Activated T-cell treated with anti-CD3 and anti-CD28 coated beads, Interleukin-2, amount 50 U/mL, for 72 hours (primary cell): Measurements from ENCODE around the gene GLYATL3. TPM values are rescaled to one million over a fixed set of nuclear protein-coding genes. Genes with fewer than 3 reads are reported as not detected.

Source experiments
- ATAC-seq, 2 donors: fragments of 150-1000 bp; cut with Tn5 transposase; replicated peaks in 1 of 2; 2 replicates each; pipeline ENCODE4 v1.10.0; 2021; ENCODE audit warnings: moderate library complexity in 2 of 2, mild to moderate bottlenecking in 1 of 2
- DNase-seq, 2 donors: peaks; one replicate each; pipeline ENCODE4 v3.0.0; 2021 to 2022; ENCODE audit warnings: mixed read lengths in 1 of 2
- H3K27ac Mint-ChIP-seq: one replicate; pipeline ENCODE4 v1.8.0; 2022; ENCODE audit warnings: mild to moderate bottlenecking, moderate library complexity, mixed read lengths
- H3K27me3 Mint-ChIP-seq: one replicate; pipeline ENCODE4 v1.8.0; 2022; ENCODE audit warnings: low read depth, mixed read lengths
- H3K36me3 Mint-ChIP-seq, 2 donors: one replicate each; pipeline ENCODE4 v1.8.0; 2022; ENCODE audit warnings: mixed read lengths in 2 of 2, mild to moderate bottlenecking in 1 of 2; ENCODE audit not compliant: insufficient read depth in 2 of 2
- H3K4me1 Mint-ChIP-seq: one replicate; pipeline ENCODE4 v1.8.0; 2022; ENCODE audit warnings: low read depth, mixed read lengths
- H3K4me3 Mint-ChIP-seq, 2 donors: one replicate each; pipeline ENCODE4 v1.8.0; 2022; ENCODE audit warnings: mild to moderate bottlenecking in 2 of 2, mixed read lengths in 2 of 2, moderate library complexity in 2 of 2
- H3K9me3 Mint-ChIP-seq, 2 donors: one replicate each; pipeline ENCODE4 v1.8.0; 2022; ENCODE audit warnings: mixed read lengths in 2 of 2
- total RNA-seq, 2 donors: library from RNA; stranded (reverse); gene quantifications; one replicate each; pipeline ENCODE4 v1.2.3, GENCODE V29; 2022

GLYATL3 gene
- total RNA-seq, 2 donors from 2014 or later: not detected

- no peak overlapping the region for H3K4me3 Mint-ChIP-seq
- peaks cover 16% of the 10 kb centered on the region for H3K27me3 Mint-ChIP-seq
- H3K27ac Mint-ChIP-seq: peak overlapping the region; percentile 43
- peaks cover 6% of the 10 kb centered on the region for H3K4me1 Mint-ChIP-seq
- H3K36me3 Mint-ChIP-seq: no peaks in the 10 kb centered on the region
- no peaks in the 10 kb centered on the region for H3K9me3 Mint-ChIP-seq
- ATAC-seq (no peak), DNase-seq (no peak)
Observed at GRCh38 chr6:49543087-49543858, 43.5 kb downstream of the GLYATL3 start.

DNA sequence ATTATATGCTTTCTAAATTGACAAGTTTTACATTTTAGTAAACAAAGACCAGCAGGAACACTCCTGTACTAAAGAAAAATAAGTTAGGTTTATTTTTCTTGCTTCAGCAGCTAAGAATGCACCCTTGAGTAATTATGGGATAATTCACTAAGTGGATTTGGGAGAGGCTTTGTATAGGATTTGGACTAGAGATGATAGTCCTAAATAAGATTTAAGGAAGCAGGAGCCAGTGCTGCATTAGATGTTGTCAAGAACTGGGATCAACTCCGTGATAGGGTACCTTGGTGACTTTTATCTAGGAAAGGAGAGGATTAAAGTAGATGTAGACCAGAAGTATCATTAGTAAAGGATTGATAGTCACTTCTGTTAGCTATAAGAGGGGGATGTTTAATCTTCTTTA lies 46.6 kb downstream of the GLYATL3 start:
- Mint-ChIP-seq H3K36me3 (no peaks in the 10 kb centered on the region), H3K4me1 (peaks cover 18% of the 10 kb centered on the region), H3K27me3 (peaks cover 34% of the 10 kb centered on the region), H3K9me3 (no peaks in the 10 kb centered on the region), H3K27ac (no peak overlapping the region), H3K4me3 (no peak overlapping the region)
- no peak for DNase-seq
- no peak for ATAC-seq

DNA sequence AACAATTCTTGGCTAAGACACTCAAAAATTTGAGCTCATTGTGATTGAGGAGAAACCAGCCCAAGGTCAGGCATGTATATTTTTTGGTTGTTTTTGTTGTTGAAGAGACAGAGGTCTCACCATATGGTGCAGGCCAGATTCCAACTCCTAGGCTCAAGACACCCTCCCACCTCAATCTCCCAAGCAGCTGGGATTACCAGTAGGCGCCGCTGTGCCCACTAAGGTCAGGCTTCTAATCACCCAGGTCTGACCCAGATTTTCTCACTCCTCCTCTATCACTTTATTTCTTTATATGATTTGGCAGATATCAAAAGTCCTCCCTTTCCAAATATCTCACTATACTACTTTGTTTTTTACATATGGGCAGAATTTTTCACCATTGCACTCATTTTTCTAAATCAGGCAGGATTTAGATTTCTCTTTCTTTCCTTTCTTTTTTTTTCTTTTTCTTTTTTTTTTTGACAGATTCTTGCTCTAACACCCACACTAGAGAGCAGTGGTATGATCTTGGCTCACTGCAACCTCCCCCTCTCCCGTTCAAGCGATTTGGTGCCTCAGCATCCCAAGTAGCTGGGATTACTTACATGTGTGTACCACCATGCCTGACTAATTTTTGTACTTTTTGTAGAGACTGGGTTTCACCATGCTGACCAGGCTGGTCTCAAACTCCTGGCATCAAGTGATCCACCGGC lies 49.0 kb downstream of the GLYATL3 start:
- Mint-ChIP-seq H3K4me3 (no peak overlapping the region), H3K9me3 (no peaks in the 10 kb centered on the region), H3K36me3 (no peaks in the 10 kb centered on the region), H3K27ac (no peak overlapping the region), H3K27me3 (peaks cover 48% of the 10 kb centered on the region), H3K4me1 (peaks cover 21% of the 10 kb centered on the region)
- ATAC-seq: no peak
- no peak for DNase-seq

GRCh38 chr6:49549691-49550491 lies 50.2 kb downstream of the GLYATL3 start:
- Mint-ChIP-seq H3K9me3 (no peaks in the 10 kb centered on the region), H3K36me3 (no peaks in the 10 kb centered on the region), H3K4me1 (peaks cover 21% of the 10 kb centered on the region), H3K27ac (no peak overlapping the region), H3K4me3 (peak overlapping the region; percentile 79 to 81), H3K27me3 (peaks cover 53% of the 10 kb centered on the region)
- ATAC-seq (no peak), DNase-seq (no peak)

DNA sequence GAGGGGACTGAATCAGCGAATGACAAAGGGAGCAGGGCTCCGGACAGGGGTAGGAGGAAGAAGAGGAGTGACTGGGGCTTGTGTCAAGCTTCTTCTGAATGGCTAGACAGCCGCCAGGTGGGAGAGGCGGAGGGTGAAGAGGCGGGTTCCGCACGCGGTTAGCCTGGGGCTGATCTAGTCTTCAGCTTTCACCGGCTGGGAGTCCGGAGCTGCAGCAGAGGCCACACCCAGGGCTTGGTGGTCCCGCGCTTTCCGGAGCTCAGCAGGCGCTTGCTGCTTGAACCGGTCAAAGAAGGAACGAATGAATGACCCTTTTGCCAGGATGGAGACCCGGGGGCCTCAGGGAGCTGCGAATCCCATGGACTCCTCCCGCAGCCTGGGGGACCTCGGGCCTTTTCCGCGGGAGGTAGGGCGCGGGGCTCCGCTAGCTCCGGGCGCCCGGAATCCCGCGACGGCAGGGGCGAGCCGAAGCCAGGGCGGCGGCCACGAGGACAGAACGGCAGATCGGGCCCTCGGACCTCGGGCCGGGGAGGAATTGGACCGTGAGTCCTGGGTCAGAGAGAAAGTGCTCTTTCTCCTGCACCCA lies 50.9 kb downstream of the GLYATL3 start, which contains the start of gene C6orf141:
C6orf141 (plus strand) TSS at position 177 of the 586 bp plus-strand sequence; CDS start at position 302, 125 bp downstream.
- no peak within 1 kb of the TSS for H3K27ac Mint-ChIP-seq
- H3K27me3 Mint-ChIP-seq: peaks cover 53% of the 10 kb centered on the region
- H3K36me3 Mint-ChIP-seq: no peaks in the 10 kb centered on the region
- peak; percentile 27 to 41 for DNase-seq
- H3K4me3 Mint-ChIP-seq: peak within 1 kb of the TSS; percentile 79 to 81
- H3K9me3 Mint-ChIP-seq: no peaks in the 10 kb centered on the region
- peaks cover 21% of the 10 kb centered on the region for H3K4me1 Mint-ChIP-seq
- peak; percentile 78 to 80 for ATAC-seq

DNA sequence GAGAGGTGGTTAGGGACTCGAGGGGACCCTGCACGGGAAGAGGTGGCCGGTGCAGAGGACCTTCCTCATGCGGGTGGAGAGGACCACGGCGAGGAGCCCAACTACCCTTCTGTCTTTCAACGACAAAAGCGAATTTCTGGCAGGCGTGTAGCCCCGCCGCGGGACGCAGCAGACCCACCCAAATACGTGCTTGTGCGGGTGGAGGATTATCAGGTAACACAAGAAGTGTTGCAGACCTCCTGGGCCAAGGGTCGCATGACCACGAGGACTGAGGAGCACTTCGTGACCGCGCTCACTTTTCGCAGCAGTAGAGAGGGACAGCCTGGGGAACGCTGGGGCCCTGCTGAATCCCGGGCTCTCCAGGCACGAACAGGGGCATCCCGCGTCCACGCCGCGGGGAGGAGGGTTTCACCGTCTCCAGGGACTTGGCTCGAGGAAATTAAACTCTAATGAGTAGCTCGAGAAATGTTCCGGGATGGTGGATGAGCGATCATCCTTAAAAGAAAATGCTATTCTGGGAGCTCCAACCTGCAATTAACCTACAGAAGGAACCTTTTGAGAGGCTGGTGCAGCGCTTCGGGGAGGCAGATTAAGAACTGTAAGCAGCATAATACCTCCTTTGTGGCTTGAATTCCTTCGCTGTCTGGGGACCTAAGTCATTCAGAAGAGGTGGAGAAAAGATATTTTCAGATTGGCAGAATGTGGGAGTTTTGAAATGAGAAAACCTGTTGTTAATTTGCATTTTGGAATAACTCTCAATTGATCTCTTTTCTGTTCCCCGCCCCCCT lies 51.5 kb downstream of the GLYATL3 start:
- H3K36me3 Mint-ChIP-seq: no peaks in the 10 kb centered on the region
- peaks cover 23% of the 10 kb centered on the region for H3K4me1 Mint-ChIP-seq
- H3K9me3 Mint-ChIP-seq: no peaks in the 10 kb centered on the region
- ATAC-seq (peak; percentile 53 to 56), DNase-seq (peak; percentile 3 to 13)
- peak overlapping the region; percentile 79 to 81 for H3K4me3 Mint-ChIP-seq
- H3K27ac Mint-ChIP-seq: no peak overlapping the region
- peaks cover 51% of the 10 kb centered on the region for H3K27me3 Mint-ChIP-seq

DNA sequence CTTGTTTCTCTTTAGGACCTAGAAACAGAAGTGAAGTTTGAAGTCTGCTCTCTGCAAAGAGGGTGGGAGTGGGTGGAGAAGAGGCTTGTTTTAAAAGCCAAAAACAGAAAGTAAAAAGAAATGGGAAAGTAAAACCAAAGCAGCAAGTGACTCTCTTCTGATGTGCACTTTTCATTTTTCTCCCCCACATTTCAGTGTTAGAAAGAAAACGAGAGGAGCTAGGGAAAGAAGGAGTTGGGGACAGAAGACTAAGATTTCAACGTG lies 52.1 kb downstream of the GLYATL3 start:
- H3K36me3 Mint-ChIP-seq: no peaks in the 10 kb centered on the region
- peaks cover 46% of the 10 kb centered on the region for H3K27me3 Mint-ChIP-seq
- H3K9me3 Mint-ChIP-seq: no peaks in the 10 kb centered on the region
- H3K27ac Mint-ChIP-seq: no peak overlapping the region
- DNase-seq (peak in 1 of 2 donors; percentile 1), ATAC-seq (peak; percentile 24 to 26)
- peak overlapping the region; percentile 79 to 81 for H3K4me3 Mint-ChIP-seq
- peaks cover 28% of the 10 kb centered on the region for H3K4me1 Mint-ChIP-seq

GRCh38 chr6:49552596-49552995 lies 52.9 kb downstream of the GLYATL3 start:
- Mint-ChIP-seq H3K9me3 (no peaks in the 10 kb centered on the region), H3K36me3 (no peaks in the 10 kb centered on the region), H3K4me1 (peaks cover 28% of the 10 kb centered on the region), H3K27me3 (peaks cover 38% of the 10 kb centered on the region), H3K4me3 (peak overlapping the region in 1 of 2 donors; percentile 42), H3K27ac (no peak overlapping the region)
- no peak for DNase-seq
- ATAC-seq: no peak

- Mint-ChIP-seq H3K9me3 (no peaks in the 10 kb centered on the region), H3K27me3 (peaks cover 37% of the 10 kb centered on the region), H3K27ac (no peak overlapping the region), H3K4me3 (no peak overlapping the region), H3K4me1 (peaks cover 28% of the 10 kb centered on the region), H3K36me3 (no peaks in the 10 kb centered on the region)
- no peak for DNase-seq
- no peak for ATAC-seq
Observed at GRCh38 chr6:49553384-49553783, 53.7 kb downstream of the GLYATL3 start.

DNA sequence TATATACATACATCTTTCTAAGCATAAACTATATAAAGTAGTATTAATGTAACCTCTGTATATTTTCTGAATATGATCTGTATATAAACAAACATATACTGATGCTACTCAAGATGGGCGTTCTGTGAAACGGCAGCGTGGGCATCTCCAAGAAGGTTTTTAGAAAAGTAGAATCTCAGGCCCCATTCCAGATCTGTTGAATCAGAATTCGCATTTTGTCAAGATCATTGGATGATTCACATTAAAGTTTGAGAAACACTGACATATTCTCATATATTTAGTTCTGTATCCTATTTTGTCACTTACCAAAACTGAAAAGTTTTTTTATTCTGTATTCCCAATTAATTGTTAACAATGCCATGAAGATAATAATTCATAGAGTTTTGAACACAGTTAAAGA lies 56.2 kb downstream of the GLYATL3 start:
- Mint-ChIP-seq H3K9me3 (no peaks in the 10 kb centered on the region), H3K36me3 (no peaks in the 10 kb centered on the region), H3K4me3 (no peak overlapping the region), H3K27ac (no peak overlapping the region), H3K4me1 (peaks cover 18% of the 10 kb centered on the region), H3K27me3 (peaks cover 19% of the 10 kb centered on the region)
- no peak for DNase-seq
- no peak for ATAC-seq

DNA sequence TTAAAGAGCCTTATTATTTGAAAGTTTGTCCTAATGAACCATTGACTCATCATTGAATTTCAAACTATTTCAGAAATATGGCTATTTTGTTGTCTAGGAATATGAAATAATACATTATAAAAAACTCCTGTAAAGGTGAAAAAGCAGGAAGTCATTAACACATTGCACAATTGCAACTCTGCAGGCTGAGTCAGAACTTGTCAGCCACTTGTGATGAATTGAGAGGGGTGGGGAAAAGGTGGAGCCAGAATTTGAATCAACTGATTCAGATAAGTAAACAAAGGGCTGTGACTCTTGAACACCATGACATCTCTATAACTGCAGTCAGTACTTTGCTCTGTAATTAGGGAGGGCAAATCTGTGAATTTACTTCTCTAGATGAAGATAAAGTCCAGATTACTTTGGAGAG lies 56.7 kb downstream of the GLYATL3 start:
- Mint-ChIP-seq H3K27me3 (peaks cover 17% of the 10 kb centered on the region), H3K4me3 (no peak overlapping the region), H3K36me3 (no peaks in the 10 kb centered on the region), H3K27ac (no peak overlapping the region), H3K9me3 (no peaks in the 10 kb centered on the region), H3K4me1 (peaks cover 13% of the 10 kb centered on the region)
- DNase-seq (peak; percentile 4 to 8), ATAC-seq (peak; percentile 70 to 82)

- Mint-ChIP-seq H3K27me3 (peaks cover 11% of the 10 kb centered on the region), H3K9me3 (no peaks in the 10 kb centered on the region), H3K36me3 (no peaks in the 10 kb centered on the region), H3K4me1 (peaks cover 7% of the 10 kb centered on the region), H3K4me3 (no peak overlapping the region), H3K27ac (no peak overlapping the region)
- ATAC-seq: no peak
- no peak for DNase-seq
Observed at GRCh38 chr6:49557177-49557576, 57.5 kb downstream of the GLYATL3 start.
